Measurements from ENCODE around the gene NPM1. TPM values are rescaled to one million over a fixed set of nuclear protein-coding genes. Genes with fewer than 3 reads are reported as not detected.
A peak's percentile ranks its signal among the peaks of the same experiment; 100 is the strongest.

The NPM1 gene
- total and polyA plus RNA-seq, 2 donors (not counting 1 experiment from before 2014, with no cell fraction given), result 158 to 920 TPM

DNA sequence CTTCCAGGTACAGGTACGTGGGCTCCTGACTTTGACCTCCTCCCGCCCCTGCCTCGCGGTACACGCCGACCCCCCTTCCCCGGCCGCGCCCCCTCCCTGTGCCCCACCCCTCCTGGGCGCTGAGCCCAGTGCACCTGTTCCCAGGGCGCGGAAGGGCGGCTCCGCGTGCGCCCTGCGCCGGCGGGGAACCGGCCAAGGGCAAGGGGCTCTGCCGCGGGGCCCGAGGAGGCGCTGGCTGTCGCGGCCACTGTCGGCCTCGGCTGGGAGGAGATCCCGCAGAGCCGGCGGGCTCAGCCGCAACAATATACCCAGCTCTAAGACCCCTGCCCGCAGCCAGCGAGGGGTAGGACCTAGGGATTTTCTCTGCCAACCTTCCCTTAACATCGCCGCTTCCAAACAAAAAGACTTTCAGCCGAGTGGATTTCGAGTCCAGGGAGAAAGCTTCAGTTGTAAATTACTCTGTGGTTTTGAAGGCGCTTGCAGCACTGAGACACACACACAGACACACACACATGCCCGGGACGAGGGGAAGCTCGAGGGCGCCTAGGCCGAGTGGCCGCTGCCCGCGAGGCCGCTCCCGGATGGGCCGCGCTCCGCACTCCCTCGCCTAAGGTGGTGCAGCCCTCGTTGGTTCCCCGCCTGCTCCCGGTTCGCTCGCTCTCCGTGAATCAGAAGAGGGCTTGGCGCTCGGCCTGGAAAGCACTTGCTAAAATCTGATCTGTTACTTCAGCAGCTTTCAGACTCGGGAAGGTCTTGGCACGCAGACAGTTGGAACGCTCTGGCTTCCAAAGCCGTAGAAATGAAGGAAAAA, 33.0 kb downstream of the NPM1 start:
- no peaks in the 10 kb centered on the region for H3K9me3 ChIP-seq (ENCODE audit: control extremely low read depth in 1 of 3, control insufficient read depth in 2 of 3, insufficient read depth in 1 of 3, low read length in 2 of 3)
- no peaks in the 10 kb centered on the region for H3K9me3 Mint-ChIP-seq (ENCODE audit: insufficient read depth)
- peak overlapping the region; percentile 77 for H3K4me2 ChIP-seq (replicated peaks; ENCODE audit: low read depth, low read length, poor library complexity, severe bottlenecking)
- peak overlapping the region; percentile 86 for H3K4me3 Mint-ChIP-seq
- peaks cover 20 to 22% of the 10 kb centered on the region in 2 donors for H3K4me1 ChIP-seq (ENCODE audit: control insufficient read depth in 2 of 2, insufficient read depth in 2 of 2, low read length in 2 of 2)
- H3K27me3 Mint-ChIP-seq, result peaks cover 25% of the 10 kb centered on the region
- peaks cover 0 to 29% (median 8%) of the 10 kb centered on the region in 4 experiments for H3K27me3 ChIP-seq (replicated peaks in 1 of 4; ENCODE audit: control extremely low read depth in 1 of 4, control insufficient read depth in 3 of 4, insufficient read depth in 4 of 4, low read length in 3 of 4)
- H3K4me1 Mint-ChIP-seq, result peaks cover 12% of the 10 kb centered on the region
- H3K27ac ChIP-seq (ENCODE audit: low read length in 2 of 2), result no peak overlapping the region
- POLR2A ChIA-PET, result no interaction called here
- ATAC-seq (ENCODE audit: low read depth) (no peak), DNase-seq (no peak)
- H2AFZ ChIP-seq (ENCODE audit: insufficient read depth, low read depth, low read length, poor library complexity, severe bottlenecking), result no peak overlapping the region
- 4% methylated on average over 60 of the region's 65 CpGs for WGBS (ENCODE audit: insufficient coverage)
- no peaks in the 10 kb centered on the region for H4K20me1 ChIP-seq (ENCODE audit: control insufficient read depth, insufficient read depth, low read length, poor library complexity, severe bottlenecking)
- no peaks in the 10 kb centered on the region for H3K36me3 ChIP-seq (replicated peaks in 1 of 2; ENCODE audit: control extremely low read depth in 1 of 2, control insufficient read depth in 1 of 2, extremely low read depth in 1 of 2, insufficient read depth in 2 of 2, low read length in 1 of 2)
- no peak overlapping the region for H3K27ac Mint-ChIP-seq
- TF ChIP-seq EZH2 (IDR thresholded peaks at IDR 0.05; ENCODE audit: borderline replicate concordance, insufficient read depth, low read depth, low read length, poor library complexity, severe bottlenecking) (peak; percentile 31), CTCF (IDR thresholded peaks at IDR 0.05) (no peak)
- H3K79me2 ChIP-seq (ENCODE audit: control insufficient read depth, insufficient read depth, low read length), result no peaks in the 10 kb centered on the region
- peak overlapping the region; percentile 60 for H3K9ac ChIP-seq (ENCODE audit: low read length)
- CTCF ChIA-PET, result no interaction called here
- H3K4me3 ChIP-seq (ENCODE audit: control extremely low read depth in 1 of 5, extremely low read depth in 1 of 5, insufficient read depth in 1 of 5, low read depth in 2 of 5, low read length in 4 of 5), result peak overlapping the region in 1 of 5 experiments; percentile 48
- intact Hi-C loops (cut with micrococcal nuclease), result no loop called here

Data from B cell (primary cell).